HG03039 (cell line): Measurements from ENCODE around the gene DOCK1.

Experiments
- ATAC-seq: cut with Tn5 transposase; IDR thresholded peaks from one replicate; pipeline ENCODE4 v1.9.1; 2021; ENCODE audit warnings: mild to moderate bottlenecking, moderate library complexity; ENCODE audit not compliant: unreplicated experiment

DOCK1 gene

GRCh38 chr10:127071126-127071525, 165.9 kb downstream of the DOCK1 start:
- no peak for ATAC-seq

- ATAC-seq: no peak
These were observed 168.4 kb downstream of the DOCK1 start for GRCh38 chr10:127073666-127074065.

DNA sequence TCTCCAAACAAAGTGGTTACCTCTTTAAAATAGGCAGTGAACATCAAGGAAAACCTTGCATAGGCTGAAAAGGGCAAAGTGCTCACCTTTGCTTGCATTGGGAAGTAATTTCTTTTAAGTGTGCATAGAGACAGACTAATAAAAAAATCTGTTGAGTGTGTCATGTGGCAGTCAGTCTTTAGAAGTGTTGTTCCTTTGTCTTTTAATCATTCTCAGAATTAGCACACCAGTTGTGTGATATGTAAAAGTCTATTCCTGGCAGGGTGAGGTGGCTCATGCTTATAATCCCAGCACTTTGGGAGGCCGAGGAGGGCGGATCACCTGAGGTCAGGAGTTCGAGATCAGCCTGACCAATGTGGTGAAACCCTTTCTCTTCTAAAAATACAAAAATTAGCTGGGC, 174.2 kb downstream of the DOCK1 start:
- no peak for ATAC-seq

GRCh38 chr10:127080317-127080716, 175.1 kb downstream of the DOCK1 start:
- no peak for ATAC-seq

DNA sequence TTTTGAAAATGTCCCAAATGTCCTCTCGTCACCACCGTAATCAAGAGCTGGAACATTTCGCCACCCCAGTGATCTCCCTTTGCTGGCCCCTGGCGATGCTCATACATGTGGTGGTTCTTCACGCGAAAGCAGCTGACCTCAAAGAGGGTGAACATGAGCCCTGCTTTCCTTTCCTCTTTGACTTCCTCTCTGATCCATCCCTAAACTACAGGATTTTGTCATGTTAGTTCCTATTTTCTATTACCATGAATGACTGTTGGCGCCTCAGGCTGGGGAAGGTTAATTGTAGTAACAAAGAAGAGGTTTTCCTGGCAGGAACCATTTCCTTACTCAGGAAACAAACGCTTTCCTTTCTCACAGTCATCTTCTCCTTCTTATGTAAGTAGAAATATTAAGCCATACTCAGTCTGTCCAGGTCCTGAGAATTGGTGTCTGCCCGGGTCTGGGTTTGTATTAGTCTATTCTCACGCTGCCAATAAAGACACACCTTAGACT, 176.7 kb downstream of the DOCK1 start:
- no peak for ATAC-seq

DNA sequence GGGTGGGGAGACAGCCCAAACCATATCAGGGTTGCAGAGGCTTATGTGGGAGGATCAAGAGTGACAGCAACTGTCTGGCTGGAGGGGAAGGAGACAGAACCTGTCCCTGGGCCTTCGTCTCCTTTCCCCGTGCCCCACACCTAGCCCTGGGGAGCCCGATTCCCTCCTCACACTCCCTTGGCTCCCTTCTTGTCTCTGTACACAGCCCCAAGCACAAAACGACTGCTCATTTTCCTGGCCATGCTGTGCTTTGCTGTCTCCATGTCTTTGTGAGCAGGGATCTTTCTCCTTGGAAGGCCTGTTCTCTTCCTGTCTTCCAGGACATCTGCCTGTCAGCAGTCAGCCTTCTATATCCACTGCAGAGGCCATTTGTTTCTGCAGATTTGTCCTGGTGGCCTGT, 177.4 kb downstream of the DOCK1 start:
- ATAC-seq: no peak

DNA sequence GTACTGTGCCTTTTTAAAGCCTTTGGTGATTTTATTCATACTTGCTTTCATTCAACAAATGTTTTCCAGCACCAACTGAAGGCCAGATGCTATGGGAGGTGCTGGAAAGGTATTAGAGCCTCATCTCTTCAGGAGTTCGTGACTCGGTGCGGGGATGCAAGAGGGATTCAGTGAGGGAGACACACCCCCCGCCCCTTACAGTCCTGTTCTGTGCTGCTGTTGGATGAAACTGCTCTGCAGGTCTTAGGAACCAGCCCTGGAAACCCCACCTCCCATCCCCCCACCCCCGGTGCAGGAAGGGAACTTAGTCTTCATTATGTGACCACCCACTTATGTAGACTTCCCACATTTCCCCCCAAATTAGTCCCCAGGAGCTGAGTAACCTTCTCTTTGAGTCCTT, 180.7 kb downstream of the DOCK1 start:
- no peak for ATAC-seq

- no peak for ATAC-seq
These were observed 183.7 kb downstream of the DOCK1 start for GRCh38 chr10:127088908-127089307.

- no peak for ATAC-seq
These were observed 184.2 kb downstream of the DOCK1 start for GRCh38 chr10:127089446-127089845.

- ATAC-seq: no peak
These were observed 184.9 kb downstream of the DOCK1 start for GRCh38 chr10:127090138-127090537.

GRCh38 chr10:127091354-127091753, 186.1 kb downstream of the DOCK1 start:
- no peak for ATAC-seq

GRCh38 chr10:127092916-127093315, 187.7 kb downstream of the DOCK1 start:
- no peak for ATAC-seq

DNA sequence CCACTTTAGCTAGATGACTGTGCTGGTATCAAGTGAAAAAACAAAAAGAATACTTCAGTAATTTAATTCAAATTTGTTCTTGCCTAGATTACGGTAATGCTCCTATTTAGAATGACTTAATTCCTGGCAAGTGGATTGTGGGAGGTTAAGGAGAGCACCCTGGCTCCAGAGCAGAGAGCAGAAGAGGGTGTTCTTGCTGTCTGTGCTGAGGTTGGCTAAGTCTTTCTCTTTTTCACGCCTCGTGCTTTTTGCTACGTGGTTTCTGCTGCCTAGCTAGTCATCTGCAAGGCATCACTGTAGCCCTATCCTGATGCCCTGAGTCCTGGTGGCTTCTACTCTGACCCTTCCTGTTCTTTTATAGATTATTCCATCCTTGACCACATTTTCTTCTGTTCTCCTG, 189.8 kb downstream of the DOCK1 start:
- no peak for ATAC-seq

- ATAC-seq: no peak
These were observed 195.9 kb downstream of the DOCK1 start for GRCh38 chr10:127100983-127101615.

DNA sequence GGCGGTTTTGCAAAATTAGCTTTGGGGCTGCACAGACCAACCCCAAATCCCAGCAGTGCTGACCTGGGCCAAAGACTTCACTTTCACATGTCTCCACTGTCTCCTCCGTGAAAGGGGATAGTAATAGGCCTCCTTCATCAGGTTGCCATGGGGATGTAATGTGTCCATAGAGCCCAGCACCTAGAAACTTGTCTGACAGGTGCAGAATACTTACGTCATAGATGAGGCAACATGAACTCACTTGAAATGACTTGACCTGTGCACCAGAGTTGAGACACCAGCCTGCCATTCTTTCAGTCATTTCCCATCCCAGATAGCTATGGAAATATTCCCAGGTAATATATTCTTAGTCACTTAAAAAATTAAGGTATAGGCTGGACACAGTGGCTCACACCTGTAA, 196.9 kb downstream of the DOCK1 start:
- no peak for ATAC-seq

GRCh38 chr10:127115100-127115499, 209.9 kb downstream of the DOCK1 start:
- no peak for ATAC-seq

GRCh38 chr10:127117125-127117524, 211.9 kb downstream of the DOCK1 start:
- ATAC-seq: no peak

DNA sequence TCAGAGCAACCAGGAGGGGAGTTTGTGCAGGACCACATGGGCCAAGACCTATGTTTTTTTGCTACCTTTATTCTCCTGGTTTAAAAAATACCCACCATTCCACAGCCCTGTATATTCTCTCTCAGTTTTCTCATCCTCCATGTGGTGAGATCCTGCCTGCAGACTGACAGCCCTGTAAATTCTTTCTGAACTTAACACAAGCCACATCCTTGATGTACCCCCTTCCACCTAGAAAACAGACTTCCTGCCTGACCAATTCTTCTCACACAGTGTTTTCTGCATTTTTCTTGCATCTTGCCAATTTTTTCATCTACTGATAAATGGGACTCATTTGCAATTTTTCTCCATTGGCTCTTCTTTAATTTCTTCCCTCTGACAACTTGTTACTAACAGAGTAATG, 212.8 kb downstream of the DOCK1 start:
- ATAC-seq: no peak

DNA sequence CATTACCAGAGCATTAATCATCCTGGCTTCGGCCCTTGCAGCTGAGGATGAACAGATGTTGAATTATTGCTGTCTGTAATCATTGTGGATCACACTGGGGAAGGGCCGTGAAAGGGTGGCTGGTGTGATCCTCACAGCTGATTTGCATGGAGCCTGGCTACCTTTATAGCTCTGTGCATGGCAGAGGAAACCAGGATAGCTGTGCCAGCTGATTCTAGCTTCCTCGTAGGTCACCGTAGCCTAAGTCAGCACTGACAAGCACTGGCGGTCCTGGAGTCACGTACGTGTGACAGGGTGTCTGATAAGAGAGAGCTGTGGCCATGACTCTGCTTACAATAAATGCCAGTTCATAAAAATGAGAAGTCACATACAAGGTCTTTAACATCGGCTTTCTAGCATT, 214.7 kb downstream of the DOCK1 start:
- no peak for ATAC-seq

- no peak for ATAC-seq
These were observed 217.6 kb downstream of the DOCK1 start for GRCh38 chr10:127122831-127123230.

DNA sequence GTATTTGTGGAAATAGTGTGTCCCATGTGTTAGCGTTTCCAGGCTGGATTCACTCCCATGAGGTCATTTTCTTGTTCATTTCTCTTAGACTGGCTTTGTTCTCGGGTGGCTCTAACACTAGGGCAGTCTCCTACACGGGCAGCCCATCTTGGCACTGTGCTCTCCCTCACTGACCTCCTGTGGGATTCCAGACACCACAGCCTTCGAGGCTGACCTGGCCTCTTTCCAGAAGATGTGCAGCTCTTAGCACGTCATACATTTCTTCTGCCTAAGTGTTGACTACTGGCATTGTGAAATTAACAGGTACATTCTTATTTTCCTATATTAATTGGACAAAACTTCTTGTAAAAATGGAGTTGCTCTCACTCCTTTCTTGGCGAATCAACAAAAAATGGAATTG, 218.4 kb downstream of the DOCK1 start:
- ATAC-seq: no peak

DNA sequence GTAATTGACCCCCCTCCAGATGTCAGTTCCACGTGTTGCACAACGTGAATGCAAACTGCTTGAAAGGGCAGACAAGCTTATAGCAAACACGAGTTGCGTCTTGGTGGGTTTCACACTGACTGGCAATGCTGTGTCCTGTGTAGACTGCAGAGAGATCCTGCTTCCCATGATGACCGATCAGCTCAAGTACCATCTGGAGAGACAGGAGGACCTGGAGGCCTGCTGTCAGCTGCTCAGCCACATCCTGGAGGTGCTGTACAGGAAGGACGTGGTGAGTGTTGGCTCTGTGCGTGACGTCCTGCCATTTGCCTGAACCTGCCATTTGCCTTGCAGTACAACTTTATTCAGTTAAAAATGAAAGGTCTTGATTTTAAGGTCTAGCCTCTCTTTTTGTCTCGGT, 220.1 kb downstream of the DOCK1 start:
- no peak for ATAC-seq

DNA sequence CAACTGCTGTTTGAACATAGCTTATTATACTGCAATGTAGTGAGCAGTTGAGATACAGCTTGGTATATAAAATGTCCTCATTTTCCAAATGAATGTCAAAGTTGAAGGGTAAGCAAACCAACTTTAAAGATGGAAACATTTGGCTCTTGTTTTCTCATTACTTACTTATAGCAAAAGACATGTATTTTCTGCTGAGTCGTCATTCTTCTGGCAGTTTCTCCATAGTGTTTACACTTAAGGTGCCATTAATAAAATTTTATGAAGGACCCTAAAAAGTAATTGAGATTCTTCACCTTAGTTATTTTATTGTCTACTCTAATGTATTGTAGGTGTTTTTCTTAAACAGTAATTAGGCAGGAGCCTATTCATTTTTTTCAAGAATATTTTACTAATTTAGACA, 222.6 kb downstream of the DOCK1 start:
- ATAC-seq: no peak
